PC-9 (cell line): ENCODE data around the gene SNPH.

Experiments used
- CTCF ChIP-seq: fragments of 200-600 bp; sonication (generic); conservative IDR thresholded peaks from 2 replicates; pipeline ENCODE4 v1.6.1; 2017; ENCODE audit warnings: mixed run types, antibody characterized with exemption, mild to moderate bottlenecking, moderate library complexity
- EZH2 ChIP-seq: fragments of 200-600 bp; sonication (generic); IDR thresholded peaks from 2 replicates; pipeline ENCODE4 v1.8.0; 2017; ENCODE audit warnings: antibody characterized with exemption, low read depth

- no peak for TF ChIP-seq EZH2
- no peak for TF ChIP-seq CTCF
Measured at GRCh38 chr20:1265916-1266166, 253 bp upstream of the SNPH start.
